Tibial nerve (tissue), 3 donors: ENCODE results near the gene C2orf81.

Experiments used
- CTCF ChIP-seq, 5 experiments: fragments of 200-600 bp in 3 of 5; fragments of 450-650 bp in 2 of 5; sonication (generic) in 3 of 5; IDR thresholded peaks; one replicate each; pipeline ENCODE4 v1.5.1; 2016 to 2019; ENCODE audit warnings: antibody characterized with exemption in 5 of 5, mild to moderate bottlenecking in 3 of 5, moderate library complexity in 2 of 5
- POLR2A ChIP-seq, 2 donors: fragments of 450-650 bp; IDR thresholded peaks; one replicate each; pipeline ENCODE4 v1.6.1; 2017; ENCODE audit warnings: antibody characterized with exemption in 2 of 2, mild to moderate bottlenecking in 2 of 2, moderate library complexity in 2 of 2

- TF ChIP-seq CTCF (IDR thresholded peaks at IDR 0.05) = peak in 1 of 5 experiments; percentile 10
- TF ChIP-seq POLR2A (IDR thresholded peaks at IDR 0.05) = no peak
These were observed 4.6 kb downstream of the C2orf81 start for GRCh38 chr2:74416778-74417177.
